DOHH2 (cell line): Measurements from ENCODE around the gene KHDC4.

Experiments
- EZH2phosphoT487 ChIP-seq: fragments of 200-600 bp; sonication (generic); IDR thresholded peaks from 2 replicates; pipeline ENCODE4 v1.6.1; 2017; ENCODE audit warnings: borderline replicate concordance, mild to moderate bottlenecking, antibody characterized with exemption, low read length, moderate library complexity, mixed read lengths
- TF ChIP-seq, protein P1 (sequence below): fragments of 200-600 bp; sonication (generic); IDR thresholded peaks from one replicate; pipeline ENCODE4 v1.5.1; 2014; ENCODE audit warnings: antibody characterized with exemption, mild to moderate bottlenecking, low read depth, low read length; ENCODE audit not compliant: poor library complexity, severe bottlenecking

DNA sequence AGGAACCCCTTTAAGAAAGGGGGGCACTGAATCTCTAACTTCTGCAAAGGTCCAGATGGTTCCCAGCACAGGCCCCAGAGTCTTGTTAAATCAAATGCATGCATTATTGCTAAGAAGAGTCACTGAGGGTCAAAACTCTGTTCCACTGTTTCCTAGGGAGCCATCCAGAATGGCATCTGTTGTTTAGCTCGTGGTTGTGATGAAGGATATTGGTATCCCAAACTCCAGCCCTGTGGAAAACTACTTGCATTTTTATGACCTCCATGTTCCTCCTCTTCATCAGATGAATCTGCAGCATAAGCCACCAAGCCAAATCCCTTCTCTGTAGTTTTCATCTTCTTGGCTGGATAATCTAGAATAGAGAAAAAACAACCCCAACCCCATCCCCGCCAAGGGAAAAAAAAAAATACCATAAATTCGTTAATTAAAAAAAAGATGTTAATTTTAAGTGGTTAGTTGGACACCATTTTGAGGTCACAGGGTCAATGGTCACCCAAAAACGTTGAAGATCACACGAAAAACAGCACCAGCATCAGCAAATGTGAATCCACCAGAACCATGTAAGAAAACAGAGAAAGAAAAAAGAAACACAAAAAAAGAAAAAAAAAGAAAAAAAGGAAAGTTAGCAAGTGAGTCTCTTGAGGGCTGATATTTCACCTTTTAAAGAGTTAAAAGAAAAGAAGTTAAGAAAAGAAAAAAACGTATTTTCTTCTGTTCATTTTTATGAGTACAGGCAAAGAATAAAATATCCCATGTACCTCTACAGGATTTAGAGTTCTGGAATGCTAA, 20.1 kb downstream of the KHDC4 start:
- TF ChIP-seq, protein P1, sequence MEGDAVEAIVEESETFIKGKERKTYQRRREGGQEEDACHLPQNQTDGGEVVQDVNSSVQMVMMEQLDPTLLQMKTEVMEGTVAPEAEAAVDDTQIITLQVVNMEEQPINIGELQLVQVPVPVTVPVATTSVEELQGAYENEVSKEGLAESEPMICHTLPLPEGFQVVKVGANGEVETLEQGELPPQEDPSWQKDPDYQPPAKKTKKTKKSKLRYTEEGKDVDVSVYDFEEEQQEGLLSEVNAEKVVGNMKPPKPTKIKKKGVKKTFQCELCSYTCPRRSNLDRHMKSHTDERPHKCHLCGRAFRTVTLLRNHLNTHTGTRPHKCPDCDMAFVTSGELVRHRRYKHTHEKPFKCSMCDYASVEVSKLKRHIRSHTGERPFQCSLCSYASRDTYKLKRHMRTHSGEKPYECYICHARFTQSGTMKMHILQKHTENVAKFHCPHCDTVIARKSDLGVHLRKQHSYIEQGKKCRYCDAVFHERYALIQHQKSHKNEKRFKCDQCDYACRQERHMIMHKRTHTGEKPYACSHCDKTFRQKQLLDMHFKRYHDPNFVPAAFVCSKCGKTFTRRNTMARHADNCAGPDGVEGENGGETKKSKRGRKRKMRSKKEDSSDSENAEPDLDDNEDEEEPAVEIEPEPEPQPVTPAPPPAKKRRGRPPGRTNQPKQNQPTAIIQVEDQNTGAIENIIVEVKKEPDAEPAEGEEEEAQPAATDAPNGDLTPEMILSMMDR, result no peak
- TF ChIP-seq EZH2phosphoT487, result no peak
